HG02798 (cell line): ENCODE data around the gene NR1H4.
"Not testable (repeated sequence)": the region's sequence is repeated elsewhere in the genome, so short reads cannot be mapped to it uniquely, and the experiment has no call there.

Experiments
- ATAC-seq: cut with Tn5 transposase; IDR thresholded peaks from one replicate; pipeline ENCODE4 v1.9.1; 2021; ENCODE audit warnings: mild to moderate bottlenecking; ENCODE audit not compliant: unreplicated experiment, poor library complexity

The NR1H4 gene

DNA sequence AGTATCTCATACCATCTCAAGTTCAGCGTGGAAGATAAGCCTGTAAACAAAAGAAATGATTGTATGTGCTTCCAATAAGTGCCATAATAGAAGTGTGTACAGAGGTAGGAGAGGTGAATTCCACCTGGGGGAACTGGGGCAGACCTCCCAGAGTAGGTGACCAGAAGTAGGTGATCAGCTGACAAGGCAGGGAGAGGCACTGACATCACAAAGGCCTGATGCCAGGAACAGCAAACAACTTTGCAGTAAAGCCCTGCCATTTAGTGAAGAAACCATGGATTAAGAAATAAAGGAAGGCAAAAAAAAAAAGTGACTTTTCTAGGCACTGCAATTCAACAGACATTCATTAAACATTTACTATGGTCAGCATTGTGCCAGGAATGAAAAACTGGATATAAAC, 31.1 kb downstream of the NR1H4 start:
- ATAC-seq: no peak

- ATAC-seq: no peak
Measured at GRCh38 chr12:100508751-100509150, 35.1 kb downstream of the NR1H4 start.

DNA sequence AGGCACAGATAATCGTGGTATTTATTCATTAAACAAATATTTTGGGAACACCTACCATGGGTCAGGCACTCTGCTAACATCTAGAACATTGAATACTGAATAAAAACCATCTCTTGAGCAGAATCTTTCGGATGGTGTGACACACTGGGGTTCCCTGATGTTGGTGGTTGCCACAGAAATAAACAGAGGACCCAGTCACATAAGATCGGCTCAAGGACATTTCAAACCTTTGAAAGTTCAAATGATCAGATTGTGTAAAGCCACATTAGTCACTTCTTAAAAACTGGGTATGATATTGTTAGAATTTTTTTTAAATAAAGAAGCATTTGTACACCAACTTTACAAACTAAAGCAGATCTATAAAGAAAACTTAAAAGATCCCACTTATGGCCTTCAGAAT, 39.0 kb downstream of the NR1H4 start:
- no peak for ATAC-seq

DNA sequence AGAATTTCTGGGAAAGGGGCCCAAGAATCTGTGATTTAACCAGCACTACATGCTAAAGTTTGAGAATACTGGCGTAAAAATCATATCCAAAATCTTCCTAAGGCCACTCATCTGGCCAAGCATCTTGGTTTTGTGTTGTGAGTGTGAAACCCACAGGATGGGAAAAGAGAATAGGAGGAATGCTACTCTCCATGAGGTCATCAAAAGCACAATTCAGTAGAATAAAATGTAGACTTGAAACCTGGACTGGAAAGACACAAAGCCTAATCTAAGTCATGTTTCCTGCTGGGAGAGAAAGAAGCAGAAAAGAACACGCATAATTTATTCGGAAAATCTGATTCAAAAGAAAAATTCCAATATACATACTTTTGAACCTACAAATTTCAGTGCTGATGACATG, 42.3 kb downstream of the NR1H4 start:
- no peak for ATAC-seq

DNA sequence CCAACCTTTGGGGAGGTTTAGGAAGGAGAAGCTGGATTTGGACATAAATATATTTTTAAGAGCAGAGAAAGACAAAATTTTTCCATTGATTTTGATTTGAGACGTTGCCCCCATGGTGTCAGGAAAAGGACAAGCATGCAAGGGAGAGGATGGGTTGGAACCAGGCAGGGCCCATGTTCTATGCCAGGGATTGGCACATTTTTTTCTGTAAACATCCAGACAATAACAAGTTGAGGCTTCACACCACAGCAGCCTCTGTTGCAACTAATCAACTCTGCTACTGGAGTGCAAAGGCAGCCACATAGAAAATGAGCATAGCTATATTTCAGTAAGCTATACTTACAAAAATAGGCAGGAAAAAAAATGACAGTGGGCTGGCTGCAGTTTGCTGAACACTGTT, 44.7 kb downstream of the NR1H4 start:
- no peak for ATAC-seq

DNA sequence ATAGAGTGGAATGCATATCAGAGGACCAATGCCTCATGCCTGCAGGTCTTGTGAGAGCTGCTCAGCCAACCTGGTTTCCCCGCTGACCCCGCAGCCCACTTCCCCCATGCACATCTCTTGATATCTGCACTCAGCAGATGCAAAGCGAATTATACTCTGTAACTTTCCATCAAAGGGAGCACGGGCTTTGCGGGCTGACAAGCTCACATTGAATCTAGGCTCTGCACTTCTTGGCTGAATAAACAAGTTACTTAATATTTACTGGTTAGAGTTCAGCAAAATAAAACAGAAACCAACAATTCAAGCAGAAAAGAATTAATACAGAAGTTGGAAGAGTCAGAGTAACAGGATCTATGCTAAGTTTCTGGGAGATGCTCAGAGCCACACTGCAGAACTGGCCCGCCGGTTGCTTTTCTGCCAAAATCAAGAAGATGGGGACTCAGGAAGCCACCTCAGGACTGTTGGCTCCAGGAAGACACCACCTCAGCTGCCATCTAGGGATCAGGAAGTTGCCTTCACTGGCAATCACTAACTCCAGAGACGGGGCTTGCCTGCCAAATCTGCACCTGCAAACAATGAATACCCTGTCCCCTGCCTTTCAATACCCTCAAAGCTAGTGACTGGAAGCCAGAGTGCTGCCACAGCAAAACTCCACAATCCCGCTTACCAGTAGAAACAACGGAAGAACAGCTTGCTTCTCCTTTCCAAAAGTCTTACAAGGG, 46.5 kb downstream of the NR1H4 start:
- no peak for ATAC-seq

DNA sequence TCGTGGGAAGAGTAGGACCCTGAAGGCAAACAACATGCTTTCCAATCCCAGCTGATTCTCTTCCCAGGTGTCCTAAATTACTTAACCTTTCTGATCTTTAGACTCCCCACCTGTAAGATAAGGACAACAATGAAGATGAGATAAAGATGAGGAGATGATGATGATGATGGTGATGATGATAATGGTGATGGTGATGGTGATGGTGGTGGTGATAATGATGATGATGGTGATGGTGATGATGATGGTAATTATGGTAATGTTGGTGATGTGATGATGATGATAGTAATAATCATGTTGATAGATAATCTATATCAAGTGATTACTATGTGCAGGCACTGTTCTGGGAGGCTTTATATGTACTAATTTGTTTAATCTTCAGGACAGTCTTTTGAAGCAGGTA, 48.3 kb downstream of the NR1H4 start:
- no peak for ATAC-seq

GRCh38 chr12:100528034-100528433, 54.4 kb downstream of the NR1H4 start:
- ATAC-seq: no peak

GRCh38 chr12:100528471-100529127, 54.9 kb downstream of the NR1H4 start:
- ATAC-seq: no peak

GRCh38 chr12:100529756-100530350, 56.2 kb downstream of the NR1H4 start:
- ATAC-seq: no peak

- ATAC-seq: no peak
Measured at GRCh38 chr12:100533376-100533775, 59.7 kb downstream of the NR1H4 start.

- ATAC-seq: no peak
Measured at GRCh38 chr12:100534625-100535227, 61.1 kb downstream of the NR1H4 start.

- ATAC-seq: no peak
Measured at GRCh38 chr12:100539202-100539601, 65.5 kb downstream of the NR1H4 start.

DNA sequence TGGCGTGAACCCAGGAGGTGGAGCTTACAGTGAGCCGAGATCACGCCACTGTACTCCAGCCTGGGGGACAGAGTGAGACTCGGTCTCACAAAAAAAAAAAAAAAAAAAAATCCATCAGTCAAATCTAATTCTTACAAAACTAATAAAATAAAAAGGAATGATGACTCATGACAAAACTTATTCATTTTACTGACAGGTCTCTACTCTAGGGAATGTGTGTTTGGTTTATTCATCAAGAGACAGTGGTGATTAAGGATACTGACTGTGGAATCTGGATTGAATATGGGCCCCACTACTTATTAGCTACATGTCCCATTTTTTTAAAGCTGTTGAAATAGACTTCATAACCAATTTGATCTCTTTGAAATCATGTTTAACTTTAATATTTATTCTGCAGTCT, 70.5 kb downstream of the NR1H4 start:
- no peak for ATAC-seq

DNA sequence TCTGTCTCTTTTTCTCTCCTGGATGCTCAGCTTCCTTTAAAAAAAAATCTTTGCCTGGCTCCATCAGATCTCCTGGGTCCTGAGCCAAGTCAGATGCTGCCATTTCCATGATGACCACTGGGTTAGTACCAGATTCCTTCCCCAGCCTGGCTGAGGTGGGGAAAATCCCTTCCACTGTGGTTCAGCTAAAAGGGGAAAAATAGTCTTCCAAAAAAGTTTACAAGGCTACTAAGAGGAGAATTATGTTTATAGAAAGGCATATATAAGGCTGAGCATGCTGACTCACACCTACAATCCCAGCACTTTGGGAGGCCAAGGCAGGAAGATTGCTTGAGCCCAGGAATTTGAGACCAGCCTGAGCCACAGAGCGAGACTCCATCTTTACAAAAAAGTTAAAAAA, 71.4 kb downstream of the NR1H4 start:
- no peak for ATAC-seq

DNA sequence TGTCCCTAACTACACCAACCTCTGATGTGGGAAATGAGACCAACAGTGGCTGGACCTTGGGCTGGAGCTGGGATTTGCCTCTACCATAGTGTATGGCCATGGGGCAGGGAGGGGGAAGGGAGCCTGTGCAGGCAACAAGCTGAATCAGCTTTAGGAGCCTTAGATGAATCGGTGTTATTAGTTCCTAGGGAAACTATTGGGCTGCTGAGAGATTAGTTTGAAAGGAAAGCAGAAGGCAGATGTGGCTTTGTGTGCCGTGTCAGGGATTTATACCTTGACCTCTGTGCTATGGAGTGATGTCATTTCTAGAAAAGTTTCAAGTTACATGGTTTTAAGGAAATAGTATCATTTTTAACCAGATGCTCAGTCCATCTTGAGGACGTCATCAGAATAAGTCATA, 80.3 kb downstream of the NR1H4 start:
- ATAC-seq: peak; percentile 43

- no peak for ATAC-seq
Measured at GRCh38 chr12:100554608-100555077, 81.0 kb downstream of the NR1H4 start.

GRCh38 chr12:100555722-100556121, 82.1 kb downstream of the NR1H4 start:
- no peak for ATAC-seq

DNA sequence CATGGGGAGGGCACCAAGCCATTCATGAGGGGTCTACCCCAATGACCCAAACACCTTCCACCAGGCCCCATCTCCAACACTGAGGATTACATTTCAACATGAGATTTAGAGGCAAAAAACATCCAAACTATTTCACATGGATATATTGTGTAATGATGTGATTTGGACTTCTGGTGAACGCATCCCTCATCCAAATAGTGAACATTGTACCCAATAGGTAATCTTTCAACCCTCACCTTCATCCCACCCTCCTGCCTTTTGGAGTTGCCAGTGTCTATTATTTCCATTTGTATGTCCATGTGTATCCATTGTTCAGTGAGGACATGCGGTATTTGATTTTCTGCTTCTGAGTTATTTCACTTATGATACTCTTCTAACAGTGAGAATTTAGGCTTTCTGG, 83.7 kb downstream of the NR1H4 start:
- no peak for ATAC-seq

DNA sequence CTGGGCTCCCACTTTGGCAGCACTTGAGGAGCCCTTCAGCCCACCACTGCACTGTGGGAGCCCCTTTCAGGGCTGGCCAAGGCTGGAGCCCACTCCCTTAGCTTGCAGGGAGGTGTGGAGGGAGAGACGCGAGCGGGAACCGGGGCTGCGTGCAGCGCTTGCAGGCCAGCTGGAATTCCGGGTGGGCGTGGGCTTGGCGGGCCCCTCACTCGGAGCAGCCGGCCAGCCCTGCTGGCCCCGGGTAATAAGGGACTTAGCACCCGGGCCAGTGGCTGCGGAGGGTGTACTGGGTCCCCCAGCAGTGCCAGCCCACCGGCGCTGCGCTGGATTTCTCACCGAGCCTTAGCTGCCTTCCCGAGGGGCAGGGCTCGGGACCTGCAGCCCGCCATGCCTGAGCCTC, 85.6 kb downstream of the NR1H4 start:
- ATAC-seq: not testable (repeated sequence)

DNA sequence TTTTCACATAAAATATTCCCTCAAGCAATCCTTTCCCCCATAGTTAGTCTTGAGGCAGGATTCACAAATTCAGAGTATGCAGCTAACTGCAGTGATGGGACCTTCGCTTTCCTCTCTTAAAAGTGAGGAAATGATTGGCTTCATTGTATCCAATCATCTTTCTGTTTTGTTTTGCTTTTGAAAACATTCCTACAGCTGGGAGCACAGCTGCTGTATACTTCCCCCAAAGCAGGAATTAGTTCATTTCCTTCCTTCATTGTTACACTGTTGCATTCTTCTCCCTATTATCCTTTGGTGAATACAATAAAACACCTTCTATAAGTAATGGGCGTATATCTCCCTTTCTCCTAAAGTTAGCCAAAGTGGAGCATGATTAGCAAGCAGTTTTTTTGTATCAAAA, 90.4 kb downstream of the NR1H4 start:
- no peak for ATAC-seq
